H7 (cell line): ENCODE data around the gene IL4I1. TPM values are rescaled to one million over a fixed set of nuclear protein-coding genes. Genes with fewer than 3 reads are reported as not detected.

Experiments
- DNase-seq: peaks from one replicate; pipeline ENCODE4 v3.0.0; 2012
- H3K27me3 ChIP-seq: 2 replicates; pipeline ENCODE4 v1.6.0; 2011; ENCODE audit warnings: mild to moderate bottlenecking, low read length; ENCODE audit not compliant: control insufficient read depth, insufficient read depth
- H3K36me3 ChIP-seq: replicated peaks from 2 replicates; pipeline ENCODE4 v1.5.1; 2011; ENCODE audit warnings: low read length; ENCODE audit not compliant: control insufficient read depth, insufficient read depth
- H3K4me3 ChIP-seq: 2 replicates; pipeline ENCODE4 v1.5.1; 2011; ENCODE audit warnings: low read depth, mild to moderate bottlenecking, control low read depth, low read length, moderate library complexity; ENCODE audit not compliant: insufficient read depth
- total RNA-seq: library from RNA; depleted of rRNA; stranded (reverse); fragments of >200 nt; shearing (Covaris generic); gene quantifications from 2 replicates; pipeline ENCODE4 v1.2.3, GENCODE V29; 2014

IL4I1 gene
- total RNA-seq, 1 experiment from 2014 or later: 0.73 TPM

- DNase-seq: no peak
- H3K4me3 ChIP-seq: no peak overlapping the region
- H3K36me3 ChIP-seq: peaks cover 14% of the 10 kb centered on the region
Observed at GRCh38 chr19:49852631-49853126, 44.0 kb downstream of the IL4I1 start.

GRCh38 chr19:49851456-49852259 is 45.0 kb downstream of the IL4I1 start:
- peak overlapping the region; percentile 48 for H3K4me3 ChIP-seq
- DNase-seq: peak; percentile 97
- H3K36me3 ChIP-seq: peaks cover 12% of the 10 kb centered on the region
- H3K27me3 ChIP-seq: no peaks in the 10 kb centered on the region

More at GRCh38 chr19:49852631-49853126, 44.0 kb downstream of the IL4I1 start:
- no peaks in the 10 kb centered on the region for H3K27me3 ChIP-seq

GRCh38 chr19:49850487-49851342 is 46.0 kb downstream of the IL4I1 start, which contains the start of gene PTOV1:
Gene PTOV1 (plus strand): TSS chr19:49851159.
- peak; percentile 100 for DNase-seq
- no peaks in the 10 kb centered on the region for H3K27me3 ChIP-seq
- H3K36me3 ChIP-seq: peaks cover 11% of the 10 kb centered on the region
- peak within 1 kb of the TSS; percentile 48 for H3K4me3 ChIP-seq

DNA sequence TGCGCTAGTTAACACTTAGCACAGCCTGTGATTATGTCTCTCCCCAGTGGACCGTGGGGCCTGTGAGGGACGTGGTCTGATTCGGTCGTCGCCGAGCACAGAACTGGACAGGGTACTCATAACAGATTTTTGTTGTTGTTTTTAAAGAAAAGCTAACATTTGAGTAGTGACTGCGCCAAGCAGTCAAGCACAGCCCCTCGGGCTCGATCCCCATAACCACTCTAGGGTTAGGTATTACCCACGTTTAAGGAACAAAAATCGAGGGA is 46.5 kb downstream of the IL4I1 start:
- Histone ChIP-seq H3K27me3 (no peaks in the 10 kb centered on the region), H3K36me3 (peaks cover 8% of the 10 kb centered on the region), H3K4me3 (peak overlapping the region; percentile 48)
- DNase-seq: no peak

GRCh38 chr19:49849433-49850220 is 47.1 kb downstream of the IL4I1 start:
- Histone ChIP-seq H3K4me3 (peak overlapping the region; percentile 48; the same call in 1 of the 2 replicates), H3K36me3 (peaks cover 6% of the 10 kb centered on the region), H3K27me3 (no peaks in the 10 kb centered on the region)
- DNase-seq: no peak

DNA sequence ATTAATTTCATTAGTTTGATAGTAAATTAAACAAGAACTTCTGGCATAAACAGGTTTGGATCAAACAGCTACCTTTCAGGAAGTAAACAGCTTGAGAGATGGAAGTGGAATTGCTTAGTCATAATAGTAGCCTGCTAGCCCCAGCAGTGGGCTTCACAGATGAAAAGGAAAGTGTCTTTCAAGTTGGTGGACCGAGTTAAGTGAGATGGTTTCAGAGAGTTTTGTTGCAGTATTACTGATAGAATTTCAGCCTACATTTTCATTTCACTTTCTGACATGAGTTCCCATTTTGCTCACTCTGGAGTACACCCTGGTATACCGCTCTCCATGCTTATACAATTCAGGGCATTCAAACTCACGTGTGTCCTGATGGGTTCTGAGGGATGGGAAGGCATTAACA is 47.7 kb downstream of the IL4I1 start:
- H3K27me3 ChIP-seq: no peaks in the 10 kb centered on the region
- no peak for DNase-seq
- H3K4me3 ChIP-seq: no peak overlapping the region
- peaks cover 6% of the 10 kb centered on the region for H3K36me3 ChIP-seq

- peaks cover 4% of the 10 kb centered on the region for H3K36me3 ChIP-seq
- no peak overlapping the region for H3K4me3 ChIP-seq
- no peaks in the 10 kb centered on the region for H3K27me3 ChIP-seq
- no peak for DNase-seq
Observed at GRCh38 chr19:49847731-49848696, 48.7 kb downstream of the IL4I1 start.

DNA sequence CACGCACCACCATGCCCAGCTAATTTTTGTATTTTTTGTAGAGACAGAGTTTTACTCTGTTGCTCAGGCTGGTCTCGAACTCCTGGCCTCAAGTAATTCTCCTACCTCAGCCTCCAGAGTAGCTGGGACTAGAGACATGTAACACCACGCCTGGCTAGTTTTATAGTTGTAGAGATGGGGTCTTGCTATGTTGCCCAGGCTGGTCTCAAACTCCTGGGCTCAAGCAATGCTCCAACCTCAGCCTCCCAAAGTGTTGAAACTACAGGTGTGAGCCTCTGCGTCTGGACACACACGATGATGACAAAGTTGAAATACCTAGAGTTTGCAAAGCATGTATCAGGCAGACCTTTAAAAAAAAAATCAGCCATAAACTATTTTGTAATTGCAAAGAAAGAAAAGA is 50.3 kb downstream of the IL4I1 start:
- no peak for DNase-seq
- Histone ChIP-seq H3K4me3 (no peak overlapping the region), H3K27me3 (no peaks in the 10 kb centered on the region), H3K36me3 (no peaks in the 10 kb centered on the region)

- DNase-seq: peak; percentile 46
- no peaks in the 10 kb centered on the region; the same call in 1 of the 2 replicates for H3K36me3 ChIP-seq
- no peaks in the 10 kb centered on the region for H3K27me3 ChIP-seq
- H3K4me3 ChIP-seq: no peak overlapping the region
Observed at GRCh38 chr19:49845414-49845813, 51.3 kb downstream of the IL4I1 start.

- Histone ChIP-seq H3K27me3 (no peaks in the 10 kb centered on the region), H3K4me3 (no peak overlapping the region), H3K36me3 (peaks cover under 1% of the 10 kb centered on the region)
- peak; percentile 30 for DNase-seq
Observed at GRCh38 chr19:49844138-49845095, 52.3 kb downstream of the IL4I1 start.

GRCh38 chr19:49843265-49843664 is 53.4 kb downstream of the IL4I1 start:
- Histone ChIP-seq H3K4me3 (no peak overlapping the region), H3K36me3 (peaks cover 7% of the 10 kb centered on the region), H3K27me3 (no peaks in the 10 kb centered on the region)
- DNase-seq: no peak

GRCh38 chr19:49840736-49841249 is 55.9 kb downstream of the IL4I1 start:
- DNase-seq: peak; percentile 50
- Histone ChIP-seq H3K4me3 (no peak overlapping the region), H3K27me3 (no peaks in the 10 kb centered on the region), H3K36me3 (peaks cover 12% of the 10 kb centered on the region)
